Occipital lobe (tissue), 2 donors: Measurements from ENCODE around the gene GAS2. TPM values are rescaled to one million over a fixed set of nuclear protein-coding genes. Genes with fewer than 3 reads are reported as not detected.

Source experiments
- DNase-seq: peaks from one replicate; lab custom pipeline; 2025; lab: John Stamatoyannopoulos, UW
- total RNA-seq: library from RNA; depleted of rRNA; stranded (reverse); fragments of >200 nt; gene quantifications from one replicate; pipeline ENCODE4 v1.2.3, GENCODE V29; 2014

The GAS2 gene
- total RNA-seq, 1 donor from 2014 or later, result 13.4 TPM

GRCh38 chr11:22671751-22672150 lies 5.3 kb downstream of the GAS2 start:
- no peak for DNase-seq

- DNase-seq, result no peak
Measured at GRCh38 chr11:22674470-22675439, 8.3 kb downstream of the GAS2 start.

- DNase-seq, result no peak
Measured at GRCh38 chr11:22677153-22677903, 10.9 kb downstream of the GAS2 start.

GRCh38 chr11:22680628-22681027 lies 14.2 kb downstream of the GAS2 start:
- DNase-seq, result no peak

DNA sequence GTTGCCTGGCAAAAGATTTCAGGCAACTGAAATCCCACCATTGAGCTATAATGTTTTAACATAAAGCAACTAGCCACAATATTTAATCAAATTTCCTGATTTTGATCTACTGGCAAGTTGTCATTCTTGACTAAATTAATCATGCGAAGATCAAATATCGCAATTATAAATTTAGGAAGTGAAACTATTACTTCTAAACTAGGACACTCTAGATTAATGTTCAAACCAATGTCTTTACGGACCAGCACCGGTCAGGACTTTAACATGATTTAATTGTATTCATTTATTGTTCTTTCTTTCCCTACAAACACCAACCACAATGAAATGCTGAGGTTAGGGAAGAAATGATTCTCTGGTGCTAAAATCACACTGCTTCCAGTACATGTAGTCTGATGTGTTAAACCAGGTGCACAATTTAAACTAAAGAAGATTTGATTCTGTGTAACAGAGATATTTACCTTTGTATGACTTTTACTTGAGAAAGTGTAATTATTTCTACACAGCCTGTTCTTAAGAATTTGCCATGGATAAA lies 14.9 kb downstream of the GAS2 start:
- no peak for DNase-seq

DNA sequence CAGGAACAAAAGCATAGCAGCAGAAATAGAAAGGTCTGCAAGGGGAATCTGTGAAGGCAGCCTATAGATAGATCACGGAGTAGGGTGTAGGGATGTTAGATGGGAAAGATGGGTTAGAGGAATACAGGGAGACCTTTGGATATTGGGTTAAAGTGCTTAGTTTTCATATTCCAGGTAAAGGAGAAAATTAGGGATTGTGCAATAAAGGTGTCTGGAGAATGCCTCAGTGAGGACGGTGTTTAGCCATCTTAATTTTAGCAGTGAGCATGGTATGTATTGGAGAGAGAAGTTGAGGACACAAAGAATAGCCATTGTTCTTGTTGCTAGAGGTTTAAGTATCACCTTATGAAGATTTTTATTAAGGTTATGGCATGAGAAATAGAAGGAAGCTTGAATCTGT lies 17.7 kb downstream of the GAS2 start:
- no peak for DNase-seq

DNA sequence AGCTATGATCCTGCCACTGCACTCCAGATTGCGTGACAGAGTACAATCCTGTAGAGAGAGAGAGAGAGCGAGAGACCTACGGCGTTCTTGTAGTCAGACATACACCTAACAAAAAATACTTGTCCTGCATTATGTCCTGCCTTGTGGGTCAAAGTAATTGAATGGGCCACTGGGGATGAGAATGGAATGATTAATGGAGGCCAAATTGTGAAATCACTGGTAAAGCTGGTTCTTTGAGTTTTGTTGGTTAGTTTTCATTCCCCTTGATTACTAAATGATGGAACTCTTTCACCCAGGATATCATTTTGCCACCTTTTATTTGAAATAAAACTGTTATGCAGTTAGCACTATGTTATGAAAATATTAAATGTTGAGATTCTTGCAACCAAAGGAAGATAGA lies 18.7 kb downstream of the GAS2 start:
- no peak for DNase-seq

- DNase-seq, result no peak
Measured at GRCh38 chr11:22688914-22689313, 22.5 kb downstream of the GAS2 start.

GRCh38 chr11:22690257-22690656 lies 23.8 kb downstream of the GAS2 start:
- no peak for DNase-seq

DNA sequence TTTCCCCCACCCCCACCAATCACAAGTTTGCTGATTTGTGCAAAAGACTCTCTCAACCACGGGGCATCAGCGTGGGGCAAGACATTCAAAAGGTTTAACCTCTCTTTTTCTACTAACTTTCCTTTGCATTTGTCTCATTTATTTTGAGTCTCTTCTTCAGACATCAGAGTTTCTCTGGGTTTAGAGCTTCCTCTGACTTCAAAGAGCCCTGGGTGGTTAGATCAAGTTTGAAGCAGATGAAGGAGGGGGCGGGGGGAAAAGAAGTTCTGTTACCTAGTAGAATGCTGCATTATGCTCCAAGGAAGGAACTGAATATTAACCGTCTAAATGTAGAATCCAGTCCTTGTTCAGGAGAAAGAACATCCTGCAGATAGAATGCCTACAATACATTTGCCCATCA lies 24.5 kb downstream of the GAS2 start:
- no peak for DNase-seq

DNA sequence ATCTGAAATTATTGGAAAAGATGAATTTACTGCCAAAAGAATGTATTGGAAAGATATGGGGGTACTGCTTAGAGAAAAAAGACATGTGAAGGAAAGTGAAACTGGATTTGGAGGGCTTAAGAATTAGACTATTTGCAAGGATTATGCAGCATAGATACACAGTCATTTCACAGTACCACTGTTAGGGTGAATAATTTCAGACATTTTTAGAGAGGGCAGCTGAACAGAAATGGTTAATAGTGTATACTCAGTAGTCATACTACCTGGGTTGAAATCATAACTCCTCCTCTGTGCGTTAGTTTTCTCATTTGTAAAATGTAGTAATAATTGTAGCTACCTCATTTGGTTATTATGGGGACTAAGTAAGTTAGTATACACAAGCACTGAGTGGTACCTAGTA lies 33.0 kb downstream of the GAS2 start:
- no peak for DNase-seq

GRCh38 chr11:22702031-22702430 lies 35.6 kb downstream of the GAS2 start:
- DNase-seq, result no peak

- no peak for DNase-seq
Measured at GRCh38 chr11:22703040-22703439, 36.6 kb downstream of the GAS2 start.

- no peak for DNase-seq
Measured at GRCh38 chr11:22703591-22703990, 37.2 kb downstream of the GAS2 start.

GRCh38 chr11:22707119-22707899 lies 40.9 kb downstream of the GAS2 start:
- no peak for DNase-seq

DNA sequence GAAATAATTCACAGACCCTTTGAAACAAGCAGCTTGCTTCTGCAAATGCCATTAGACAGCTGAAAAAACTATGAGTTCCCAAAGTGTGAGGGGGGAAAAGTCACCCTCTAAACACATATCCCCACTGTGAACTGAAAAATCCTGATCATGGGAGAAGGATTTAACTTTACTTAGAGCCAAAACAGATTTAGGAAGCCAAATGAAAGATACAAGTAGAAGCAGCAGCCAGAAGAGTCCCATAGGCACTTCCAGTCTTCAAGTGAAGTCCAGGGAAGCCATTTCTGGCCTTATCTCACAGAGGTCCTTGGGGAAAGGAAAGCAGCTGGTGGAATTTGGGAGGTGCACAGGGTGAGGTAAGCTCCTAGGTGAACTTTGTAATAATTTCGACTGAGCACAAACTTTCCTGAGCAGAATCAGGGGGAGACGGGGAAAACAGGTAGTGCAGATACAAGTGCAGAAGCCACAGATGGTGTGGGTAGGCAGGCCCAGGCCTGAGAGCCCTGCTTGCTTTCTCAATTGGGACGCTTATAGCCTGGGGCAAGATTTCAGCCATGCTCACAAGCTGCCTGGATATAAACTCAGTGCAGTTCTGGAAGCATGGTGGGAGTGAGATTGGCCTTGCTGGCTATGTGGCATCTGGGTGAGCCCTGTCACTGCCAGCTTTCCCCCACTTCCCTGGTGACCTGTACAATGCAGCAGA lies 44.8 kb downstream of the GAS2 start:
- DNase-seq, result no peak

- DNase-seq, result no peak
Measured at GRCh38 chr11:22711880-22712279, 45.5 kb downstream of the GAS2 start.

DNA sequence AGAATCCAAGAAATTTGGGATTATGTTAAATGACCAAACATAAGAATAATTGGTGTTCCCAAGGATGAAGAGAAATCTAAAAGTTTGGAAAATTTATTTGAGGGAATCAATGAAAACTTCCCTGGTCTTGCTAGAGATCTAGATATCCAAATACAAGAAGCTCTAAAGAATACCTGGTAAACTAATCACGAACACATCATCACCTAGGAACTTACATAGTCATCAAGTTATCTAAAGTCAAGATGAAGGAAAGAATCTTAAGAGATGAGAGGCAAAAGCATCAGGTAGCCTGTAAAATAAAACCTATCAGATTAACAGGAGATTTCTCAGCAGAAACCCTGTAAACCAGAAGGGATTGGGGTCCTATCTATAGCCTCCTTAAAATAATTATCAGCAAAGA lies 46.9 kb downstream of the GAS2 start:
- no peak for DNase-seq

DNA sequence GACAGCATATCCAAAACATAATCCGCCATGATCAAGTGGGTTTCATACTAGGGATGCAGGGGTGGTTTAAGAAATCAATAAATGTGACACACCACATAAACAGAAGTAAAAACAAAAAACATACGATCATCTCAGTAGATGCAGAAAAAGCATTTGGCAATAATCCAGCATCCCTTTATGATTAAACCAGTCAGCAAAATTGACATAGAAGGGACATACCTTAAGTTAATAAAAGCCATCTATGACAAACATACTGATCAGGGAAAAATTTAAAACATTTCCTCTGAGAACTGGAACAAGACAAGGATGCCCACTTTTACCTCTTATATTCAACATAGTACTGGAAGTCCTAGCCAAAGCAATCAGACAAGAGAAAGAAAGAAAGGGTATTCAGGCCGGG lies 49.6 kb downstream of the GAS2 start:
- no peak for DNase-seq

- DNase-seq, result no peak
Measured at GRCh38 chr11:22720457-22720856, 54.0 kb downstream of the GAS2 start.

- DNase-seq, result no peak
Measured at GRCh38 chr11:22723274-22723673, 56.9 kb downstream of the GAS2 start.
